HS-27A (cell line): ENCODE measurements around the gene MB21D2.
"Not testable (repeated sequence)": the region's sequence is repeated elsewhere in the genome, so short reads cannot be mapped to it uniquely, and the experiment has no call there.

Experiments
- DNase-seq: peaks from one replicate; pipeline ENCODE4 v3.0.0-alpha.2; 2012; ENCODE audit warnings: low read depth, missing footprints

MB21D2 gene

DNA sequence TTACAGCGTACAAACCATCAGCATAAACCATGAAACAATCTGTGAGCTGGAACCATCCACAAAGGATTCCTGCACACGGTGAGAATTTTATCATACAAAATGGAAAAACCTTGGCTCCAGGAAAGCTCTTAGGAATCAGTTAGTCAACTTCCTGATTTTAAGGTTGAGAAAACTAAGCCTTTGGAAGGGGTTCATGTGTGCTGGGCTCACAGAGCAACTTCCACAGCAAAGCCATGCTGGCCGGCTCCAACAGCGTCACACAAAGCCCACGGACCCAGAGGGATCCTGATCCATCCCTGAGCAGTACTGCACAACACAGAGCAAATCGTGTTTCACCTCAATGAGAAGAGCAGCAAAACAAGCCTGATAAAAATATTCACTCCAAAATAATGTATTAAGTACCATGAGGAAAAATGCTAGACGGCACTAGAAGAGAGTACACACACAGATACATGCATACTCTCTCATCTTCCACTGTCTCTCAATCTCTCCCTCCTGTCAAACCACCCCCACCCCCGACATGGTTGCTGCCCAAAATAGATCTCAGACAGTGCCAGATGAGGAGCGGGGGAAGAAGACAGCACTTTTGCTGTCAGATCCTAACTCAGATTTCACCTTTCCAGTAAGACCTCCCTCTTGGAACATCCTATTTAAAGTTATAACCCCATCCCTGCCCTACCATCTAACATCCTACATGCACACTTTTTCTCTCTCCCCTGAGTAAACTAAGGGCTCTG is 58.6 kb downstream of the MB21D2 start:
- no peak for DNase-seq

DNA sequence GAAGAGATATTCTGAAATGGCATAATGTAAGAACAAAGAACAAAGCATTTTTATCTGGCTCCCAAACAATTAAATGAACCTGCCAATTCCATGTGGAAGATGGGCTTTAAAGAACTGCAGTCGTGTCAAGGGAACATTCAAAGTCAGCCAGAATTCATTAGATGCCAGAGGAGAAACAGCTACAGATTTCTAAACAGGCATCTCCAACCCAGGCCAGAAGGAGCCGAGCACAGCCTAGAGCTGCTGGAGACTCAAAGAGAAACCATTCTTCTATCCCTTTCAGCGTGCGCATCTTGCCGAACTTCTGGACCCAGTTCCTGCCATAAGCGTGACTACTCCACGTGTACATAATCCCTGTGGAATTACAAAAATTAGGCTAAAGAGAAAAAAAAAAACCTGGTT is 60.4 kb downstream of the MB21D2 start:
- DNase-seq, result no peak

DNA sequence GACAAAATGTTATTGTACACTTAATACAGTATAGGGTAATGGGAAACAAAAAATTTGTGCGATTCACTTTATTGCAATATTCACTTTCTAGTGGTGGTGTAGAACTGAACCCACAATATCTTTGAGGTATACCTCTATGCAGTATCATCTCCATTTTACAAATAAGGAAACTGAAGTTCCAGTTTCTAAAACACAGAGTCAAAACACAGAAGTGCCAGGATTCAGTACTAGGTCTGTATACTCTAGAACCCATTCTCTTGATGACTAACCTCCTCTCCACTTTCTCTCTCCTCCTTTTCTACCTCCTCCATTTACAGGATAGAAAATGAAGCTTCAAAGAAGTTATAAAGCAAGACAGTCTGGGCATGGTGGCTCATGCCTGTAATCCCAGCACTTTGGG is 62.2 kb downstream of the MB21D2 start:
- no peak for DNase-seq

DNA sequence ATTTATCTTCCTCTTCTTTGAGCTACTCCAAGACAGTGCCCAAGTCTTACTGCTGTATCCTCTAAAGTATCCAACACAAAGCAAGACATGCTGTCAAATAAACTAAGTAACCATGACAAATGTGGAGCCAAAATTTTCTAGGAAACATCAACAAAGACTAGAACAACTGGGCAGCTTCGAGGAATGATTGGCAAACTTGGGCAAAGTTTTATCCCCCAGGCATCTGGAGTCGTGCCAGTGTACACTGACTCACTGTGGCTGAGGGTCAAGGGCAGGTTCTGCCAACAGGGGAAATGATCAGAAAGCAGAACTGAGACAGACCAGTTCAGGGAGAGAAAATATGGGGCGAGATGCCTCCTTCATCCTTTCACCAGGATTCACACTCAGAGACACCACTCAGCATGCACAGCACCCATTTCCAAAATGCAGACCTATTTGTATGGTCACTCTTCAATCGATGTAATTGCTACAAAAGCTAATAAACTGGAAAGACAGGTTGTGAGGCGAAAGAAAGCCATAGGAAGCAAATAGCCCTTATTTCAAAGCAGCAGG is 65.8 kb downstream of the MB21D2 start:
- peak; percentile 68 for DNase-seq

DNA sequence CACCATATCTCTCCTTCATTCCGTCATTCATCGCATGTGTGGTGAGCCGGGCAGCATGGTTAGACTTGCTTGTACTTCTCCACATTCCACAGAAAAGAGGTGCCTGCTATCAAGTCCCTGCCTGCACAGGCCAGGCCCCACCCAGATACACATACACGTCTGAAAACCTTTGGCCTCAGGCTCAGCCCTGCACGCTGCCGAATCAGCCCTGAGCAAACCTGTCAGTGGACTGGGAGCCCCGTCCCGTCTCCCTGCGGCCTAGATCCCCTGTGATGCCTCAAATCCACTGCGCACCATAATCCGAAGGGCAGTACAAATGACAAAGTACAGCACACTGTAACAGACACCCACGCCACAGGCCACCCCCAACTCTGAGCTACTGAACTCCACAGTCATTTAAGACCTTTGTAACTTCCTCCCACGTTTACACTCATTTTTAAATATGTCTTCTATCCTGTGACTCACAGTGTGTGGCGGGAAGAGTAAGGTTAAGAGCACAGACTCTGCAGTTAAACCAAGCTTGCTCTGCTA is 67.1 kb downstream of the MB21D2 start:
- no peak for DNase-seq

DNA sequence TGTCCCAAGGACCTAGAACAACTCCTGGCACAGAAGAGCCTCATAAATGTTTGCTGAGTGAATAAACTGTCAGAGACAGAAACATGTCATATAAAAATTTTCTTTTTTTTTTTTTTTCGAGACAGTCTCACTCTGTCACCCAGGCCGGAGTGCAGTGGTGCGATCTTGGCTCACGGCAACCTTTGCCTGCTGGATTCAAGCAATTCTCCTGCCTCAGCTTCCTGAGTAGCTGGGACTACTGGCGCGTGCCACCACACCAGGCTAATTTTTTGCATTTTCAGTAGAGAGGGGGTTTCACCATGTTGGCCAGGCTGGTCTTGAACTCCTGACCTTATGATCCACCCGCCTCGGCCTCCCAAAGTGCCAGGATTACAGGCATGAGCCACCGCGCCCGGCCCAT is 67.8 kb downstream of the MB21D2 start:
- DNase-seq, result not testable (repeated sequence)

DNA sequence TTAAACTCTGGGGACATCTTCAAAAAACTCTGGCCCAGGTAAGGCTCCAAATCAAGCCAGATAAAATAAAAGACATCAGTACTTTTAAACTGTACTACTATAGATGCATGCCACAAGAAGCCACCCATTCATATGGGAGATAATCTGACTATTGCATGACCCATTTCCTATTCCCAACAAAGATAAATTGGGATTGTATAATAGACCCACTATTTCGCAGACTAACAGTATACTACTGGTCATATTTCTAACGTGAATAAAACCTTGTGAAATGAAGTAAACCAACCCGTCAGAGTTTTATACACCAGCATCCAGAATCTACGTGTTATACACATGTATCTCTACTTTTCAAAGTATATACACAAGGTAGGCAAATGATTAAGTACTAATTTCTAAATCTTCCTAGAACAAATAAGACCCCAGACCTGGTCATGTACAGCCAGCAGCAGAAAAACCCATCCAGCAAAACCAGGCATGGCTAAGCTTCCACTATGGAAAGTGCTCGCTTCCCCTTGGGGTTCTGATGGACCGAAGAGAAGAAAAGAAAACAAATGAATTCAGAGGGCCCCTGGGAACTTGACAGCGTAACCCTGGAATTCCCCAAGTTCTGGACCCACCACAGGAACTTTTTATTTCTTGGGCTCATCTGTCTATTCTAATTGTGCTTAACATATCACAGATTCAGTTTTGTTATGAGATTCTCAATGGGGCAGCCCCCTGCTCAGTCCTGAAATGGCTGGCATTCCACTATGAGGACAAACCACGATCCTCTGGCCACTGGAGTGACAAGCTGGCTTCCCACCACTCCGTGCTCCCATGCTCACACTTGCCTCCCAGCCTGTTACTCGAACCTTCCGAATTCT is 69.1 kb downstream of the MB21D2 start:
- no peak for DNase-seq

DNA sequence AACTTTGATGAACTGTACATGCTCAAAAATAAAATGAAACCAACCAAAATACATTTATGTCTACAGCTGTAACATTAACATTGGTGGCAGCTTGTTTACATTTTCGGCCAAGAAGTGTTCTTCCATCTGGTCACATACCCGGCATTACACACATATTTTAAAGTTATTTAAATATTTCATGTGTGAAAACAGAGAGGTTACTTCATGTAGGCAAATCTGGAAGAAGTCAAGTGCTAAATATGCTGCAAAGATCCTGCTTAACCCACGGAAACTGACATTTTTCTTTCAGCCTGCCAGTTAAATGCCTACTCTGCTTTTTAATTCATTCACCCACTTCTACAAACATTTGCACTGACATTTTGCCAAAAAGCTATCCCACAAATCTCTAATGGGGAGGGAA is 69.7 kb downstream of the MB21D2 start:
- DNase-seq, result peak; percentile 12

DNA sequence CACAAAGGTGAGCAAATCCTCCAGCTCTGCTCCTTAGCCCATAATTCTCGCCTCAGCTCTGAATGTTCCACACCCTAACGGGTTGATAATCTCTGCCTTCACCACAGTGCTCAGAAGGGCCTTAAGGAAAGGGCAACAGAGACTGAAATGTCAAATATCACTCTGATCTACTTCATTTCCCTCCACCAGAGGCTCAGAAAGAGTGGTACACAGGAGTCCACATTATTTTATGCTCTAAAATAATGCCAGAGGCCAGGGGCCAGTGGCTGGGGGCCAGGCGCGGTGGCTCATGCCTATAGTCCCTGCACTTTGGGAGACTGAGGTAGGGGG is 72.2 kb downstream of the MB21D2 start:
- no peak for DNase-seq

DNA sequence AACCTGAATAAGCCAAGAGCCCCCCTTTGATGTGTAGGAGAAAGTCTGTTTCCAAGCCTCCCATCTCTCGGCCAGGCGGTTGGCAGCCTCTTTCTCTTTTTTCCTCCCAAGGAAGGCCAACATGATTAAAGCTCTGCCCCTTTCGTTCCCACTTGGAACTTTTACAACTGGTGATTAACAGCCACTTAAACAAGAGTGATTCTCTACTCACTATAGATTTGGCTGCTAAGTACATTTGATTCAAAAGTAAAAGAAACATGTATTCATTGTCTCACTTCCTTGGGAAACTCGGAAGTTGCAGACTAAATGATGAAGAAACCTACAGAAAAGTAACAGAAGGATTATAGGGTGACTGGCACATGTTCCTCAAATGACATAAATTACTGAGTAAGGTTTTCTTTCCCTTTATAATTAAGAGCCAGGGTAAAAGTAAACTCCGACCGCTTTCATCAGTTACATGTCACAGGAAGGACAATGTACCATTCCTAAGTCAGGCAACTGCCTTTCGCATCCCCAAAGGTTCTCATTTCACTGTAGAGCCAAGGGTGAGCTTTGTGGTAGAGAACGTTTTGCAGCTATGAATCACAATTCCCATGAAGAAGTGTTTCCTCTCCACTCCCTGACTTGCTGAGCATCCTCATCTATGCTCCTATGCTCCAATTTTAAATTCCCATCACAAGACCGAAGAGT is 72.7 kb downstream of the MB21D2 start:
- DNase-seq, result no peak

DNA sequence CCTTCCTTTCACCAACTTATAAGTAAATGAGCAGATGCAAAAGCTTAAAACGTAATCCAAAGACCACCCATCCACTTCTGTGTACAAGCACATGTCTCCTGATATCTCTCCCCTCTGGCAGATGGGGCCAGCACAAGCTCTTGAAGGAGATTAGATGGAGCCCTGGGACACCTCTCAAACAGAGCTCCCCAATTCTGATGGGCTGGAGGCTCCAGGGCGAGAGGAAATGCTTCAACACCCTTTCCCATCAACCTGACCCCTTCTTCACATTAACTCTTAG is 73.2 kb downstream of the MB21D2 start:
- no peak for DNase-seq

DNA sequence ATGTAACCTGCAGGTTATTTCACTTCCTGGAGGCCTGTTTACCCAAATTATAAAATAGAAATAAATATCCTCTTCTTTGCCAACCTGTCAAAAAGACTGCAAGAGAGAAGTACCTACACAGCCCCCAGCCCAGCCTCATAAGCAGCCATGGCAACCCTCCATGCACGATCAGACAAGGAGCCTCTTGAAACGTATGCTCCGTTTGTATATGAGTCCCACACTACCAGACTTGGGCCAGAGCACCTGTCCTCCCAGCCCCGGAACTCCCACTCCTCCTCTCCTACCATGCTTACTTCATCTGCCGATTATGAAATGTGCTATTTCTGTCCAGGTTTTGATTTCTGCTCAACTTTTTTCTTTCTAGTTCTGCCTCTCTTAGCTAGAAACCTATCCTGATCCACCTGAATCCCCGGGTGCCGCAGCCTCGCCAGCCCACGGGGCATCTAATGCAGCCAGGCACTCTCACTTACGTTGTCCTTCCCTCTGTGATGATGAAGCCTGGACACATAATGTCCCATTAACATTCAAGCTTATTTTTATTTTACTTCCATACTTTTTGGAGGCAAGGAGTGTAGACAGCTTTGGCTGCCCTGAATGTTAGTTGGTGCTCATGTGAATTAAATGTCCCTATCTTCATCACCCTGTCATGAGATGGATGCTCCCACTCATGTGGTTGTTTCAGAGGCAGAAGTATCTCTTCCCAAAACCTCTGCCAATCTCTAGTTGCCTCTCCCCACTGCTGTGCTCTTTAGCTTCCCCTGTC is 73.8 kb downstream of the MB21D2 start:
- DNase-seq, result no peak

DNA sequence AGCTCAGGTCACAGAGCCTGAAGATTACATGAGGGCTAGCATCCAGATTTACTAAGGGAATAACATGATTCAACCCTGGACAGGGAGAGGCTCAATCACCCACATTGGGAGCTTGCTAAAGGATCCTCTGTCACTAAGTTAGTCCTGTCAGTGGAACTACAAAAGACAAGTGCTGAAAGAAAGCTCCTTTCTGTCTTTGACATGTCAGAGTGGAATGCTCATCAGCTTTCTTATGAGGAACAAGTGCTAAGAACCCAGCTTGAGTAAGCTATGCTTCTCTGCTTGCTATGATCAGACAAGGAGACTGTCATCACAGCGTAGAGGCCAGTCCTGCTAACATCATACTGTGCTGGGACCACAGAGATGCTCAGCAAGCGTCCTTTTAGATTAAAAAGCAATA is 74.5 kb downstream of the MB21D2 start:
- DNase-seq, result no peak

DNA sequence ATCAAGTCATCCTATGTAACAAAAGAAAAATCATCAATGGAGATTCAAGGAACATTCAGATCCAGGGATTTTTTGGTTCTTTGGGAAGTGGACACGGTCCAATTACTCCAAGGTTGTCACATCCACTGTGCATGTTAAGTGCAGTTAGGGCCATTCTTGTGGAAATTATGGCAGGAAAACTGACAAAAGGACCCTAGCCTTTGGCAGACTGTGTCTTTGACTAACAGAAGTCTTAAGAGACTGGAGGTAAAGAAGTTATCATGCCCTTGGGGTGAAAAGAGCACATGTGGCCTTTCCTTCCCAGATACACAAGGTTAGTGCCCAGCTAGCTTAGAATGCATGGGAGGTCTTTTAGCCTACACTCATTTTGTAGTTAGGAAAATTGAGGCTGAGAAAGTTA is 74.9 kb downstream of the MB21D2 start:
- DNase-seq, result no peak

DNA sequence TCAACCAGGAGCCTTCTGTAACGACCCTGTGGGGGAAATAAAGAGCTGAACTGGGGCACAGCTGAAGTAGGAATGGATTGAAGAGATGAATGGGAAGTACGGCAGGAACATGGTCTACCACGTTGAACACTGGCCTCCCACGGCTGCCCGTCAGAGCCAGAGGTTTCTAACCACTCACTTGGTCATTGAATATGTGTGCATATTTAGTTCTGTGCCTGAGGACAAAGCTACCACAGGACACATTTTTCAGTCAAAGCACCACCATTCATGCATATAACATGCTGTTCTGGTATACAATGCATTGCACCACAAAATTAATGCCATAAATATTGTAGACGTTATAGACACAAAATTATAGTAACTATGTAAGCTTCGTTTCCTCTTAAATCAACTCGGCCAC is 75.5 kb downstream of the MB21D2 start:
- no peak for DNase-seq

DNA sequence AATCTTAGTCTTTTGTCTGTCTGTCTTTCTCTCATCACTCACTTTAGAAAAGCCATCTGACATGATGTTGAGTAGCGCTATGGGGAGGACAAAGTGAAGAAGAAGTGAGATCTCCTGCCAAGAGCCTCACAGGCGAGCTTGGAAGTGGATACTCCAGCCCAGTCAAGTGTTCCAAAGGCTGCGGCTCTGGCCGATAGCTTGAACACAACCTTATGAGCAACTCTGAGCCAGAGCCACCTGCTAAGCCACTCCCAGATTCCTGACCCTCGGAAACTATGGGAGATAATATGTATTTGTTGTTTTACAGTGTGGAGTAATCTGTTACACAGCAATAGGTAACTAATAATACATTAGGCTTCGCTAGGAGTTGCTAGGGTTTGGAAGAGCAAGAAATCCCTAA is 76.2 kb downstream of the MB21D2 start:
- DNase-seq, result no peak

DNA sequence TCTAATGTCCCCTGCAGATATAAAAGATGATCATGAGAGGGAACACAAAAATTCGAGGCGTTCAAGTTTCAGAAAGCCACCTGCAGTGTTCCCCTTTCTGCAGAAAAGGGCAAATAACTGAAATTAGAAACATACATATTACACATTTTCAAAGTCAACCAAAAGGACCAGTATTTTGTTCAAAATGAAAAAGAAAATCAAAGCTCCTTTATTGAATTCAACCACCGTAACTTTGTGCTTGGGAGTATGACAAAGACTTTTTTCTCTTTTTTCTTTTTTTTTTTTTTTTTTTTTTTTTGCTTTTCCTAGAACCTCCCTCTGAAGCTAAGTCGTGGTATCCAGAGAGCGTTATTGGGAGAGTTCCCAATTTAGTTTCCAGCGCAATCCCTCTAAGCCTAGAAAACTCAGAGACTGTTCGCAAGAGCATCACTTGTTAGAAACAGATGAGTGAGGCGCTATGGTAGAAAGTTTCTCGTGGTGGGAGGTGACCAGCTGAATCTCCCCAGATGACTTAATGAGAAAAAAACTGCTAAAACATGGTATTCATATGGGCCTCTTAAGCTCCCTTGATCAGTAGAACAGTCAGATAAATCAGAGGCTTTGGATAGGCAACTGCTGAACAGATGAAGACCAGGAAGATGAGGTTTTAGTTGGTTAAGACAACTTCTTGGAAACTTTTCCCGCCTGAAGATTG is 77.4 kb downstream of the MB21D2 start:
- no peak for DNase-seq

DNA sequence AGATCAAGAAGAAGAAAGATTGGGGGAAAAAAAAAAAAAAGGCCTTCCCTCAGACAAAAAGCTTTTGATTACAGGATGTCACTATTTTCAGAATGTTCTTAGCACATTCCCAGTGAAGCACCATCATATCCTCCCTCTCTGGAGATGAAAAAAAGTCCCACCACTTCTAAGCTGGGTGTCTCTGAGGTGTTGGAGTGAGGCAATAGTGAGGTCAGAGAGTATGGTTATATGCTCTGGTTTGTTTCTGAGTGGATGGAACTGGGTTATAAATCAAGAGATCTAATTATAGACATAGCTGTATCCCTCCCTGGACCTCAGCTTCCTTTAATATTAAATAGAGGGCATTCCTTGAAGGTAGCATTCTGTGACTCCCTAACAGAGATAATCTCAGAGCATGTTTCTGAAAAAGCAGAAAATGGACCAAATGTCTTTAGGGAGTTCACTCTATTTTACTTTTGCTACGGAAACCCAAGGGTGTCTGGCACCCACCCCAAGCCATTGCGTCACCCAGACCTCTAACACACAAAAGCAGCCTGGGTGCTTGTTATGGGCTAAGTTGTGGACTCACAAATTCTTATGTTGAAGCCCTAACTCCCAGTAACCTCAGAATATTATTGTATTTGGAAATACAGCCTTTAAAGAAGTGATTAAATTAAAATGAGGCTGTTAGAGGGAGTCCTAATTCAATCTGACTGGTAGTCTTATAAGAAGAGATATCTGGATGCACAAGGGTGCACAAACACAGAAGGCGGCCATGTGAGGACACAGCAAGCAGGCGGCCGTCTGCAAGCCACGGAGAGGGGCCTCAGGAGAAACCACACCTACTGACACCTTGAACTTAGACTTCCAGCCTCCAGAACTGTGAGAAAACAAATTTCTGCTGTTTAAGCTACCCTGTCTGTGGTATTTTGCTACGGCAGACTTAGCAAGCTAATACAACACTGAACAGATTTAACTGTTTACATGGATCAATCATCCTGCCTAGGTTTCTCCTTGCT is 81.5 kb downstream of the MB21D2 start:
- no peak for DNase-seq

DNA sequence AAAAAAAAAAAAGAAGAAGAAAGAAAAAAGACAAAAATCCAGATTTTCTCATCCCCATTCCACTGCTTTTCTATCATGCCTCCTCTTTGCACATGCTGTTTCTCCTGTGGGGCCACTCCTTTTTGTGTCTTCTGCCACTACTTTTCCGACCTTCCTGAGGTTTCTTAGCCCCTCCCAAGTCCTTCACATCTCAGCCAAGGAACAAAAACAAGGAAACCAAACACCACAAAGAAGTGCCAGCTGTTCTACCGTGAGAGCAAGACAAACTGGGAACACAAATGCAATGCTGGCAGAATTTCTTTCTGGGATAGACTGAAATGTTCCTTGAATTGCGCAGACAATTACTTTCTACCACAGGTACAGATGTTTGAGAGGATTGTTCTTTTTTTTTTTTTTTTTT is 83.2 kb downstream of the MB21D2 start:
- DNase-seq, result no peak
